ENCODE results near the gene TFEB. TPM values are rescaled to one million over a fixed set of nuclear protein-coding genes. Genes with fewer than 3 reads are reported as not detected.

The TFEB gene
- total and polyA plus RNA-seq, 10 of the 15 experiments (the other 5 are each of a cell fraction or from before 2014, with no cell fraction given) = 0.84 to 108 (median 60.8) TPM

- Histone ChIP-seq H3K4me1 (ENCODE audit: control insufficient read depth, insufficient read depth, low read length) (no peaks in the 10 kb centered on the region), H3K27ac (ENCODE audit: control insufficient read depth, insufficient read depth) (no peak overlapping the region), H3K9ac (ENCODE audit: control insufficient read depth, insufficient read depth, low read length) (no peak overlapping the region), H3K9me3 (replicated peaks; ENCODE audit: control insufficient read depth, insufficient read depth, low read length) (no peaks in the 10 kb centered on the region), H2AFZ (ENCODE audit: control insufficient read depth, low read depth, low read length) (no peak overlapping the region), H3K36me3 (ENCODE audit: control insufficient read depth in 2 of 2, insufficient read depth in 2 of 2, low read length in 1 of 2) (peaks cover 9 to 32% of the 10 kb centered on the region in 2 experiments; a peak in 3 of 4 replicates), H3K4me3 (no peak overlapping the region), H3K79me2 (ENCODE audit: control insufficient read depth, insufficient read depth, low read length) (no peaks in the 10 kb centered on the region), H3K27me3 (replicated peaks in 1 of 2; ENCODE audit: control insufficient read depth in 2 of 2, insufficient read depth in 2 of 2, low read length in 1 of 2) (no peaks in the 10 kb centered on the region), H3K4me2 (ENCODE audit: control insufficient read depth, insufficient read depth) (no peak overlapping the region), H4K20me1 (ENCODE audit: control insufficient read depth, insufficient read depth) (no peaks in the 10 kb centered on the region)
- in situ Hi-C loops (cut with MboI) (loop anchor here (10.0 kb wide), 1 partner anchor 80 kb away; no protein-coding TSS in a partner anchor), intact Hi-C loops (cut with micrococcal nuclease; ENCODE audit: unreplicated experiment) (no loop called here)
- WGBS (ENCODE audit: insufficient coverage, insufficient replicate concordance, low lambda C conversion rate, missing lambda C conversion rate) = 71% methylated on average over 24 of the region's 25 CpGs
- ChIA-PET POLR2A (no interaction called here), SMC1A (ENCODE audit: uncharacterized antibody, unreplicated experiment) (interaction anchor here (0.6 to 1.6 kb wide), 4 partner anchors 22 to 1854 kb away, joined by 3 to 6 read pairs (median 3); no protein-coding TSS in a partner anchor), RAD21 (ENCODE audit: unreplicated experiment) (interaction anchor here (0.5 to 2.9 kb wide), 5 partner anchors 25 to 82 kb away, joined by 4 to 17 read pairs (median 4); no protein-coding TSS in a partner anchor), CTCF (interaction anchor here (1.1 to 4.2 kb wide), 14 partner anchors 14 to 381 kb away, joined by 3 to 31 read pairs (median 4); no protein-coding TSS in a partner anchor)
- FAIRE-seq (no peak), ATAC-seq (no peak), DNase-seq (ENCODE audit: low read depth, low spot score) (no peak)
- no TSS peak for BruUV-seq (replicated peaks)
- TF ChIP-seq E4F1 (IDR thresholded peaks at IDR 0.05; ENCODE audit: borderline replicate concordance, partially characterized antibody) (no peak), SP1 (IDR thresholded peaks at IDR 0.05; ENCODE audit: low read depth, low read length) (no peak), PML (IDR thresholded peaks at IDR 0.05; ENCODE audit: low read length) (peak; percentile 19; the same call in 1 of the 2 replicates)
These were observed 50.9 kb downstream of the TFEB start for GRCh38 chr6:41684311-41685180.

All from GM12878 (cell line).